Effector memory CD4-positive, alpha-beta T cell (primary cell): Measurements from ENCODE around the gene PODNL1.

Experiments
- DNase-seq, 3 donors: peaks; one replicate each; pipeline ENCODE4 v3.0.0-alpha.2; 2020
- H3K27ac ChIP-seq: 2 replicates; pipeline ENCODE4 v1.7.0; 2013; ENCODE audit warnings: mild to moderate bottlenecking, low read length, moderate library complexity; ENCODE audit not compliant: insufficient read depth, poor library complexity, severe bottlenecking
- H3K27me3 ChIP-seq: replicated peaks from 2 replicates; pipeline ENCODE4 v1.7.0; 2013; ENCODE audit warnings: mild to moderate bottlenecking, low read length; ENCODE audit not compliant: insufficient read depth, control insufficient read depth, poor library complexity, severe bottlenecking
- H3K36me3 ChIP-seq: 2 replicates; pipeline ENCODE4 v1.7.0; 2013; ENCODE audit warnings: mild to moderate bottlenecking, low read length, moderate library complexity; ENCODE audit not compliant: control insufficient read depth, insufficient read depth
- H3K4me1 ChIP-seq: 2 replicates; pipeline ENCODE4 v1.7.0; 2013; ENCODE audit warnings: low read length, mild to moderate bottlenecking; ENCODE audit not compliant: control insufficient read depth, insufficient read depth, poor library complexity, severe bottlenecking
- H3K4me3 ChIP-seq: 2 replicates; pipeline ENCODE4 v1.7.0; 2013; ENCODE audit warnings: low read length, low read depth, mild to moderate bottlenecking; ENCODE audit not compliant: insufficient read depth, poor library complexity, severe bottlenecking
- H3K9me3 ChIP-seq: 2 replicates; pipeline ENCODE4 v1.7.0; 2013; ENCODE audit warnings: mild to moderate bottlenecking, low read length, moderate library complexity; ENCODE audit not compliant: control insufficient read depth
- total RNA-seq, 3 donors: gene quantifications; one replicate each; lab custom pipeline; 2026; lab: John Stamatoyannopoulos, UW

The PODNL1 gene
- total RNA-seq, result 0 to 0.19 (median 0.17) reads per million in 3 donors

DNA sequence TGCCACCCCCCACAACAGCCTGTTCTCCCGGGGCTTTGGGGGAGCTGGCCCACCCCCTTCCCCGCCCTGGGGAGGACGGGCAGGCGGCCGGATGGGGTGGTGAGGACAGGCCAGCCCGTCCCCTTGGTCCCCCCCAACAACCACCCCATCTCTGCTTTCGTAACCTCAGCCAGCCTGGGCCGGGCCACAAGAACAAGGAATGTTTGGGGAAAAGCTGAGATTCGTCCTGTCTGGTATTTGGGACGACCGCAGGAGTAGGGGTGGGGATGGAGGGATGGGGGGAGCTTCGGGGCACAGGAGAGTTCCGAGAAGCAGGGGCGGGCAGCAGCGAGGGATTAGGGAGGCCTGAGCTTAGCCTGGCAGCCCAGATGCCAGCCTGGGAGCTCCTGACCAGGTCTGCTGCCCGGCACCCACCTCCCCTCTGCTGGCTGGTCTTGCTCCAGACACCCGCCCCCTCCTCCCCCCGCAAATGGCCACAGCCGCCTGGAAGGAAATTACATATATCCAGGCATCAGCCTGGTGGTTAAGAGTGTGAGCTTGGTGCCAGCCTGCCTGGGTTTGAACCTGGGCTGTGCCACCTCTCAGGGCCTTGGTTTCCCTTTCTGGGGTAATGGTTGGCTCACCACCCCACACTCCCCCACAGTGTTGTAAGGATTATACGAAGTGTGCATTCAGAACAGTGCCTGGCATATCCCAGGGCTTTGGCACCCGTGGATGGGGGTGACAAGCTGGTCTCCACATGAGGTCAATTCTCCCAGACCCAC, at the start of gene PODNL1:
Gene PODNL1 (minus strand): TSS at position 117 of the 764 bp plus-strand sequence. CDS start 236 bp downstream, outside the sequence.
- no peaks in the 10 kb centered on the region for H3K9me3 ChIP-seq
- no peak for DNase-seq
- H3K36me3 ChIP-seq, result no peaks in the 10 kb centered on the region
- no peak within 1 kb of the TSS for H3K27ac ChIP-seq
- H3K27me3 ChIP-seq, result no peaks in the 10 kb centered on the region
- H3K4me3 ChIP-seq, result no peak within 1 kb of the TSS
- no peaks in the 10 kb centered on the region for H3K4me1 ChIP-seq

GRCh38 chr19:13987101-13987890, 49.1 kb upstream of the PODNL1 start:
- no peaks in the 10 kb centered on the region for H3K9me3 ChIP-seq
- H3K36me3 ChIP-seq, result peaks cover 11% of the 10 kb centered on the region
- no peaks in the 10 kb centered on the region for H3K27me3 ChIP-seq
- H3K4me3 ChIP-seq, result peak overlapping the region; percentile 44
- peak overlapping the region; percentile 99 for H3K27ac ChIP-seq
- DNase-seq, result no peak
- H3K4me1 ChIP-seq, result peaks cover 59% of the 10 kb centered on the region

DNA sequence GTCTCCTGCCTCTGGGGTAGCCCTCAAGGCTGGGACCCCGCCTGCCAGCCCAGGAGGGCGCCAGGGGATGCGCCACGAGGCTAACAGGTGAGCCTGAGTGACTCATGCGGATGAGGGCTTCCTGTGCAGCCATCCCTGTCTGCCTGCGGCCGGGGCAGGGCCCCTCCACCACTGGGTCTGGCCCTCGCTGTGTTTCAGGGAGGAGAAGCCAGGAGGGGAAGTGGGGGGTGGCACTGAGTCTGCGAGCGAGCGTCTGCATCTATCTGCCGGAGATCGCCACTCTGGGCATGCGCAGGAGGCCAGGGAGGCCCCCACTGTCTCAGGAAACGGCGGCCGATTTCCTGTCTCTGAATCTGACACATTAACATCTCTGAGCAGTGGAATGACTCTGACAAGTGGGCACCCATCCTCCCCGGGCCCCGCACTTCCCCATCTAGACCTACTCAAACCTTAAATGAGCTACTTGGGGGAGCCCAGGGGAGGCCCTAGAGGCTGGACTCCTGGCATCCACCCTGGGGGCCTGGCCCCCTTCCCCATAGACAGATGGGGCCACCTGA, 48.2 kb upstream of the PODNL1 start:
- Histone ChIP-seq H3K27me3 (no peaks in the 10 kb centered on the region), H3K36me3 (peaks cover 3% of the 10 kb centered on the region), H3K4me3 (peak overlapping the region; percentile 44), H3K9me3 (no peaks in the 10 kb centered on the region), H3K4me1 (peaks cover 68% of the 10 kb centered on the region), H3K27ac (peak overlapping the region; percentile 99)
- DNase-seq, result peak; percentile 99

- Histone ChIP-seq H3K27me3 (no peaks in the 10 kb centered on the region), H3K4me3 (no peak overlapping the region), H3K27ac (peak overlapping the region; percentile 99), H3K36me3 (no peaks in the 10 kb centered on the region), H3K9me3 (no peaks in the 10 kb centered on the region), H3K4me1 (peaks cover 68% of the 10 kb centered on the region)
- no peak for DNase-seq
Observed at GRCh38 chr19:13985771-13986347, 47.6 kb upstream of the PODNL1 start.

DNA sequence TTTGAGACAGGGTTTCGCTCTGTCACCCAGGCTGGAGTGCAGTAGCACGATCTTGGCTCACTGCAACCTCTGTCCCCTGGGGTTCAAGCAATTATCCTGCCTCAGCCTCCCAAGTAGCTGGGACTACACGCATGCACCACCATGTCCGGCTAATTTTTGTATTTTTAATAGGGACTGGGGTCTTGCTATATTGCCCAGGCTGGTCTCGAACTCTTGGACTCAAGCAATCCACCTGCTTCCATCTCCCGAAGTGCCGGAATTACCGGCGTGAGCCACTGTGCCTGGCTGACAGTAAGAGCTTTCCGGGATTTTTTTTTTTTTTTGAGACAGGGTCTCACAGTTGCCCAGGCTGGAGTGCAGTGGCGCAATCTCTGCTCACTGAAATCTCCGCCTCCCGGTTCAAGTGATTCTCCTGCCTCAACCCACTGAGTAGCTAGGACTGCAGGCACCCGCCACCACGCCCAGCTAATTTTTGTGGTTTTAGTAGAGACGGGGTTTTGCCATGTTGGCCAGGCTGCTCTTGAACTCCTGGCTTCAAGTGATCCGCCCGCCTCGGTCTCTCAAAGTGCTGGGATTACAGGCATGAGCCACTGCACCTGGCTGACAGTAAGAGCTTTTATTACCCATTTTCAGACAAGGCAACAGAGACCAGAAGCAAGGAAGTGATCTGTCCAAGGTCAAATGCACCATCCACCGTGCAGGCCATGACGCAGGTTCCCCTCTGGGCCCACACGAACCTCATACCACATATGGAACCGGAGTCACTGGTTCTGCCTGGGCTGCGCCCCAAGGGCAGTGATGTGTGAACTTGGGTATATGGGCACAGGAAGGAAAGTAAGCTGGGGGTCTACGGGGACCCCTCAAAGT, 46.9 kb upstream of the PODNL1 start:
- peaks cover 6% of the 10 kb centered on the region for H3K36me3 ChIP-seq
- peaks cover 68% of the 10 kb centered on the region for H3K4me1 ChIP-seq
- peak overlapping the region; percentile 99 for H3K27ac ChIP-seq
- DNase-seq, result peak in 2 of 3 donors; percentile 22 to 42
- no peaks in the 10 kb centered on the region for H3K9me3 ChIP-seq
- no peak overlapping the region for H3K4me3 ChIP-seq
- H3K27me3 ChIP-seq, result no peaks in the 10 kb centered on the region

DNA sequence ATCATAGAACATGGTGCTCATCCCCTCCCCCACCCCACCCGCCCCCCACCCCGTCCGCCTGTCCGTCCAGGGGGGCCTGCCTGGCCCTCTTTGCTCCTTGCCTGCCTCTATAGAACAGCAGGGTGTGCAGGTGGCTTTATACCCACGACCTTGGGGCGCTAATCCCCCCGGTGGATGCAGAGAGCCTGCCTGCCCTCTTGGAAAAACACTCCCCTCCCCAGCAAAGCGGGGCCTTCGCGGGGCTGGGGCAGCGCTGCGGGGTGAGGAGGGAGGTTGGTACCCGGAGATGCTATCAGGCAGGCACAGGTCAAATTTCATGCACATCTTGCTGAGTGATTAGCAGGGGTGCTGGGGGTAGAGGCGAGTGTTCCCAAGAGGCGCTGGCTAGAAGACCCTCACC, 46.0 kb upstream of the PODNL1 start:
- Histone ChIP-seq H3K27ac (peak overlapping the region; percentile 99), H3K4me1 (peaks cover 68% of the 10 kb centered on the region), H3K27me3 (no peaks in the 10 kb centered on the region), H3K36me3 (peaks cover 6% of the 10 kb centered on the region), H3K9me3 (no peaks in the 10 kb centered on the region), H3K4me3 (no peak overlapping the region)
- DNase-seq, result no peak

DNA sequence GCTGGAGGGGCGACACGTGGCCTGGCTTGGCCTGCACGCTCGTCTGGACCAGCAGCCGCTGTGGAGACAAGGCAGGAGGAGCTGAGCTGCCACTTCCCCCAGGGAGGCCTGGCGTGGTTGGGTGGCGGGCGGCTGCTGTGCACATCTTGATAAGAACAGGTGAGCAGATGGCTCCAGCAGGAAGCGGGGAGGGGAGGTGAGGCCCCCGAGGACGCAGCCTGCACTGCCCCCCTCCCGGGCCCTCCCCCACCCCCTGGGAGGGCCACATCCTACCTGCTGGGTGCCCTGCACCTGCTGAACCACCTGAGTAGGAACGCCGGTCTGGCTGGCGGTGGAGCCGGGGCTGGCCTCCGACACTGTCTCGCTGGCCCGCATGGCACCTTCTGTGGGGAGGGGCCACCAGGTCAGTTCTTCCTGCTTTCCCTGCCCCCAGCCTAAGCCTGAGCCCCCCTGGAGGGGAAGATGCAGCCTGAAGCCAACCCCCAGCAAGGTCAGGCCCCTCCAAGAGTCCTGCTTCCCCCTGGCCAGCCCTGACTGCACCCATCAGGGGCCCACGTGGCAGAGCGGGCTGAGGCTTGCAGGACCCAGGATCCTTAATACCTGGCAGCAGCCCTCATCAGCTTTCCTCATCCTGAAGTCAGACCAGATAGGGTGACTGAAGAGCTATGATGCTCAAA, 45.1 kb upstream of the PODNL1 start:
- Histone ChIP-seq H3K9me3 (no peaks in the 10 kb centered on the region), H3K27me3 (no peaks in the 10 kb centered on the region), H3K4me1 (peaks cover 66% of the 10 kb centered on the region), H3K4me3 (no peak overlapping the region), H3K36me3 (peaks cover 6% of the 10 kb centered on the region), H3K27ac (peak overlapping the region; percentile 61)
- DNase-seq, result peak in 2 of 3 donors; percentile 21 to 37

DNA sequence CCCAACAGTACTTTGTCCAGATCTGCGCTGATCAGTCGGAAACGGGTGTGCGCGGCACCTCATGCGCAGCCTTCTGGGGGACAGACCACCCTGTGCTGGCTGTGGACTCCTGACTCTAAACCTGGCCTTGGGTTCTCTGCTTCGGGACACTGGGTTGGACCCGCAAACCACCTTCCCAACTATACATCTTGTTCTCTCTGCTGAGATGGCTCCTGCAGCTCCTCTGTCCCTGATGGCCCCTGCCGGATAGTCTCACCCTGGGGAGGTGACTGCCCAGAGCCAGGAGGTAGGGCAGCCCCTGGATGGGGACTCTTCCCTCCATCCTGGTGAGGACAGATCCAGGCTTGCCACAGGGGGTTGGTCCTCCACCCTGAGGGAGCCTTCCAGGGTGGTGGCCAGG, 44.6 kb upstream of the PODNL1 start:
- Histone ChIP-seq H3K27ac (peak overlapping the region; percentile 61), H3K36me3 (peaks cover 6% of the 10 kb centered on the region), H3K27me3 (no peaks in the 10 kb centered on the region), H3K4me1 (peaks cover 60% of the 10 kb centered on the region), H3K9me3 (no peaks in the 10 kb centered on the region), H3K4me3 (no peak overlapping the region)
- no peak for DNase-seq
